Measurements from ENCODE around the gene UNC79. TPM values are rescaled to one million over a fixed set of nuclear protein-coding genes. Genes with fewer than 3 reads are reported as not detected.

Gene UNC79
- total RNA-seq, 1 experiment from 2014 or later: not detected

DNA sequence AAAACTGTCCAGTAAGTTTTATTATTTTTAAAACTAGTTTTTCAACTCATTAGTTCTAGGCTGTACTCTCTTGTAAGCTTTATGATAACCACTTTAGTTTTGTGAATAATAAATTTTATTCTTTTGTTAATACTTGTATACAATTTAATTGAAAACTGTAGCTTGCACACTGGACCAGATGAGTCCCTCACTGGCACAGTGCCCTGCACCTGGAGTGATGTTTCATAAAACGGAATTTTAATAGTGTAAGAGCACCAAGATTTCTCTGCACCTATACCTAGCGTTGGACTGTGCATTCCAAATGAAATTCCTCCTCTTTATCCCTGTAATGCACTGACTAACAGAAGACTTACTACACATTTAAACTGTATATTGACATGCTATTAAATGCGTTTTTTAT lies 276.7 kb downstream of the UNC79 start:
- Mint-ChIP-seq H3K4me1 (ENCODE audit: low read depth, unreplicated experiment) (no peaks in the 10 kb centered on the region), H3K36me3 (ENCODE audit: insufficient read depth, unreplicated experiment) (no peaks in the 10 kb centered on the region), H3K27me3 (ENCODE audit: unreplicated experiment) (peaks cover 92% of the 10 kb centered on the region), H3K27ac (ENCODE audit: unreplicated experiment) (no peak overlapping the region), H3K4me3 (ENCODE audit: low read depth, unreplicated experiment) (no peak overlapping the region), H3K9me3 (ENCODE audit: low read depth, unreplicated experiment) (no peaks in the 10 kb centered on the region)
- intact Hi-C loops (cut with micrococcal nuclease; ENCODE audit: unreplicated experiment): no loop called here
- CTCF ChIA-PET: no interaction called here
- no peak for TF ChIP-seq CTCF (IDR thresholded peaks at IDR 0.05; ENCODE audit: unreplicated experiment)
- no TSS peak for BruUV-seq (replicated peaks)
- no peak for DNase-seq

DNA sequence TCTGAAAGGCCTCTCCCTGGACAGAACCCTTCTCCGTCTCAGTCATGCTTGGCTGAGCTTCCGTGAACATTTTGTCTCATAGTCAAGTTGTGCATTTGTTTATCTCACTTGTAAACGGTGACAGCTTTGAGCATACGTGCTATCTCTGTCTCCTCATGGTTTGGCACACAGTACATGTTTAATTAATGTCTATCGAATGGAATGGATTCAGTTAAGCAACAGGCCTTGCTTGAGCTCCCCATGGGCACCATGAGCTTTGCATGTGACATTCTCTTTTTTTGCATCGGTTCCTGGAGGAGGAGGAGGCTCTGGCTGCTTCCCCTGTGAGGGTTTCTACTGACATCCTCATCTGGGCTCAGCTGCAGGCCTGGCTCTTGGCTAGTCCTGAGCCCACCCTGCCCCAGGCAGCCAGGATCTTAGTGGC lies 277.6 kb downstream of the UNC79 start:
- BruUV-seq (replicated peaks): no TSS peak
- TF ChIP-seq CTCF (IDR thresholded peaks at IDR 0.05; ENCODE audit: unreplicated experiment): no peak
- CTCF ChIA-PET: no interaction called here
- Mint-ChIP-seq H3K36me3 (ENCODE audit: insufficient read depth, unreplicated experiment) (no peaks in the 10 kb centered on the region), H3K4me1 (ENCODE audit: low read depth, unreplicated experiment) (no peaks in the 10 kb centered on the region), H3K4me3 (ENCODE audit: low read depth, unreplicated experiment) (no peak overlapping the region), H3K9me3 (ENCODE audit: low read depth, unreplicated experiment) (no peaks in the 10 kb centered on the region), H3K27me3 (ENCODE audit: unreplicated experiment) (peaks cover 92% of the 10 kb centered on the region), H3K27ac (ENCODE audit: unreplicated experiment) (no peak overlapping the region)
- DNase-seq: no peak
- intact Hi-C loops (cut with micrococcal nuclease; ENCODE audit: unreplicated experiment): no loop called here

DNA sequence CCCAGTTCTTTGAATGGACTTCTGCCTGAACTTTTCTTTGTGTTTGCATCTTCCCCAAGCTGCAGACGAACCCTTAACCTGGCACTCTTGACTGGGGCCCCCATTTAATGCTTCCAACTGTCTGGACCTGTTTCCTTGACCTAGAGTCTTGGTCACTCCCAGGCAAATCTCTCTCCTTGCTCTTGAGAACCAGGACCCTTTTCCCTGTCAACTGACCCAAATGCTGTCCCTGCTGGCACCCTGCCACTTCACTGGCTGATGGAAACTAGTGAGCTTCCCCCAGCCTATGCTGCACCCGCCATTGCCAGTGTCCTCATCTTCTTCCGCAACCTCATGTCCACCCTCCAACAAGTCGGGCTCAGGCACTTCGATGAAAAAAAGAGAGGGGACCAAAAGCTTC lies 278.1 kb downstream of the UNC79 start:
- DNase-seq: no peak
- H3K9me3 Mint-ChIP-seq (ENCODE audit: low read depth, unreplicated experiment): no peaks in the 10 kb centered on the region
- H3K27me3 Mint-ChIP-seq (ENCODE audit: unreplicated experiment): peaks cover 92% of the 10 kb centered on the region
- no peak for TF ChIP-seq CTCF (IDR thresholded peaks at IDR 0.05; ENCODE audit: unreplicated experiment)
- no peak overlapping the region for H3K4me3 Mint-ChIP-seq (ENCODE audit: low read depth, unreplicated experiment)
- CTCF ChIA-PET: no interaction called here
- H3K36me3 Mint-ChIP-seq (ENCODE audit: insufficient read depth, unreplicated experiment): no peaks in the 10 kb centered on the region
- H3K27ac Mint-ChIP-seq (ENCODE audit: unreplicated experiment): no peak overlapping the region
- BruUV-seq (replicated peaks): no TSS peak
- no peaks in the 10 kb centered on the region for H3K4me1 Mint-ChIP-seq (ENCODE audit: low read depth, unreplicated experiment)
- intact Hi-C loops (cut with micrococcal nuclease; ENCODE audit: unreplicated experiment): no loop called here

DNA sequence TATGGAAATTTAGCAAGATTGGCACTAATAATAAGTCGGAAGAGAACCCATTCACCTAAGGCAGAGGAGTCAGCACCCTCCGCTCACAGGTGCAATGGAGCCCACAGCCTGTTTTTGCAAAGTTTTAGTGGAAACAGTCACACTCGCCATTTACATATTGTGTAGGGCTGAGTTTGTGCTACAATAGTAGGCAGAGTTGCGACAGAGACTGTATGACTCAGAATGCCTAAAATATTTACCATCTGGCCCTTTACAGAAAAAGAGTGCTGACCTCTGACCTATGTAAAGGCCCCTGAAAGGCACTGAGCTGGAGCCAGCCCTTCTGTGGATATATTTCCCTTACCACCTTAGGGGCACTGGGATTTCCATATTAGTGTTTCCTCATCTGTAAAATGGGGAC lies 278.5 kb downstream of the UNC79 start:
- TF ChIP-seq CTCF (IDR thresholded peaks at IDR 0.05; ENCODE audit: unreplicated experiment): no peak
- DNase-seq: no peak
- CTCF ChIA-PET: no interaction called here
- no peak overlapping the region for H3K27ac Mint-ChIP-seq (ENCODE audit: unreplicated experiment)
- intact Hi-C loops (cut with micrococcal nuclease; ENCODE audit: unreplicated experiment): no loop called here
- BruUV-seq (replicated peaks): no TSS peak
- H3K36me3 Mint-ChIP-seq (ENCODE audit: insufficient read depth, unreplicated experiment): no peaks in the 10 kb centered on the region
- H3K27me3 Mint-ChIP-seq (ENCODE audit: unreplicated experiment): peaks cover 92% of the 10 kb centered on the region
- H3K9me3 Mint-ChIP-seq (ENCODE audit: low read depth, unreplicated experiment): no peaks in the 10 kb centered on the region
- H3K4me3 Mint-ChIP-seq (ENCODE audit: low read depth, unreplicated experiment): no peak overlapping the region
- H3K4me1 Mint-ChIP-seq (ENCODE audit: low read depth, unreplicated experiment): no peaks in the 10 kb centered on the region
